COR-L47 (cell line): ENCODE results near the gene PARP8.
"Not testable (repeated sequence)": the region's sequence is repeated elsewhere in the genome, so short reads cannot be mapped to it uniquely, and the experiment has no call there.

Source experiments
- DNase-seq: peaks from one replicate; lab custom pipeline; 2025; lab: John Stamatoyannopoulos, UW

PARP8 gene

GRCh38 chr5:50774446-50775175 lies 108.2 kb downstream of the PARP8 start:
- DNase-seq = not testable (repeated sequence)

GRCh38 chr5:50786073-50786472 lies 119.6 kb downstream of the PARP8 start:
- no peak for DNase-seq

- DNase-seq = no peak
Observed at GRCh38 chr5:50791813-50792212, 125.4 kb downstream of the PARP8 start.

GRCh38 chr5:50792843-50793242 lies 126.4 kb downstream of the PARP8 start:
- DNase-seq = no peak

- DNase-seq = no peak
Observed at GRCh38 chr5:50794812-50795211, 128.4 kb downstream of the PARP8 start.

- DNase-seq = no peak
Observed at GRCh38 chr5:50798002-50798401, 131.6 kb downstream of the PARP8 start.

- no peak for DNase-seq
Observed at GRCh38 chr5:50799596-50799995, 133.2 kb downstream of the PARP8 start.

GRCh38 chr5:50800410-50800809 lies 134.0 kb downstream of the PARP8 start:
- no peak for DNase-seq

GRCh38 chr5:50807661-50808060 lies 141.2 kb downstream of the PARP8 start:
- no peak for DNase-seq

- DNase-seq = no peak
Observed at GRCh38 chr5:50808406-50808805, 142.0 kb downstream of the PARP8 start.

GRCh38 chr5:50811746-50812145 lies 145.3 kb downstream of the PARP8 start:
- DNase-seq = not testable (repeated sequence)

GRCh38 chr5:50813691-50814090 lies 147.3 kb downstream of the PARP8 start:
- no peak for DNase-seq

GRCh38 chr5:50814556-50814955 lies 148.1 kb downstream of the PARP8 start:
- DNase-seq = no peak

- DNase-seq = no peak
Observed at GRCh38 chr5:50822046-50822445, 155.6 kb downstream of the PARP8 start.

GRCh38 chr5:50822761-50823160 lies 156.3 kb downstream of the PARP8 start:
- DNase-seq = no peak

GRCh38 chr5:50823568-50823967 lies 157.1 kb downstream of the PARP8 start:
- DNase-seq = no peak

- DNase-seq = no peak
Observed at GRCh38 chr5:50824109-50824508, 157.7 kb downstream of the PARP8 start.

- no peak for DNase-seq
Observed at GRCh38 chr5:50827516-50828247, 161.2 kb downstream of the PARP8 start.

GRCh38 chr5:50829023-50829422 lies 162.6 kb downstream of the PARP8 start:
- no peak for DNase-seq

GRCh38 chr5:50832657-50833284 lies 166.3 kb downstream of the PARP8 start:
- DNase-seq = no peak

GRCh38 chr5:50836356-50836755 lies 169.9 kb downstream of the PARP8 start:
- DNase-seq = no peak

- DNase-seq = no peak
Observed at GRCh38 chr5:50839472-50839871, 173.0 kb downstream of the PARP8 start.

- no peak for DNase-seq
Observed at GRCh38 chr5:50843091-50843490, 176.7 kb downstream of the PARP8 start.
